Stimulated activated CD8-positive, alpha-beta memory T cell treated with anti-CD3 and anti-CD28 coated beads, Interleukin-15, amount 100 ng/mL, for 1 hour (primary cell): ENCODE measurements around the gene DAGLB.
"Not testable (repeated sequence)": the region's sequence is repeated elsewhere in the genome, so short reads cannot be mapped to it uniquely, and the experiment has no call there.

ENCODE experiments used
- DNase-seq: peaks from one replicate; pipeline ENCODE4 v3.0.0-alpha.2; 2020; ENCODE audit warnings: low read depth

The DAGLB gene

DNA sequence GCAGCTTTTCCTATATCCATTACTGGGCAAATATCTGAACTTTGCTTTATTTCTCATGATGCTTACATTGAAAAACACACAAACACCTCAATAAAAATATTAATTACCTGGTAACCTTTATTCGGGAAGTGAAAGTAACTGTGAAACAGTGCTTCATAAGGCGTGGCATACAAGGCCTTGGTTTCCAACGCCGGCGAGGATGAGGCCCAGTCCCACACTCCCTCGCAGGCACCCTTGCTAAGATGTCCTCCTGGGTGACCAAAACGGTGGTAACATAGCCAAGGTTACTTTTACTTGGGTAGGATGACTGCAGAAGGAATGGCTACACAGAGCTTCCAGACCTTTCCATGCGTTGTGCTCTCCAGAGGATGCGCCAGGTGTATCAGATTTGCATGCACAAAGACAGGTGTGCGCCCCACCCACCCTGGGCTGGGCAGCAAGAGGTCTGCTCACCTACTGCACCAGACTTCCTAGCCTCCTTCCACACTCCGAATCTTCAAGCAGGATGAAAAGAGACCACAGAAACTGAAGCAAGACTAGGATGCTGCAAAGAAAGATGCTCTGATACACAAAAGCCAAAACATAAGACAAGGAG lies 13.3 kb upstream of the DAGLB start:
- DNase-seq = no peak

DNA sequence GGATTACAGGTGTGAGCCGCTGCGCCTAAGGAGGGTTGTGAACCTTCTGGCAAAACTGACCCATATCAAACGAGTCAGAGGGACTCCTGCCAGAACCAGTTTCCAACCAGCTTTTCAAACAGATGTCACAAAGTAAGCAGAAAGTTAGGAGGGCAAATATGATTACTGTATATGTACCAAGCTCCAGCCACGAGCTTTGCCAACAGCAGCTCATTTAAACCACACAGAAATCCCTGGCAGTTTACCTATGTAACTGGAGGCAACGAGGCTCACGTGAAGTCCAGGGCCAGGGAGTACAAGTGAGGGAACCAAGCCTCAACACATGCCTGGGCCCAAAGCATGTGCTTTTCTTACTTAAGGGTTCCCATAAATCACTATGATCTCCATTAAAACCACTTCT lies 12.5 kb upstream of the DAGLB start:
- DNase-seq = no peak

DNA sequence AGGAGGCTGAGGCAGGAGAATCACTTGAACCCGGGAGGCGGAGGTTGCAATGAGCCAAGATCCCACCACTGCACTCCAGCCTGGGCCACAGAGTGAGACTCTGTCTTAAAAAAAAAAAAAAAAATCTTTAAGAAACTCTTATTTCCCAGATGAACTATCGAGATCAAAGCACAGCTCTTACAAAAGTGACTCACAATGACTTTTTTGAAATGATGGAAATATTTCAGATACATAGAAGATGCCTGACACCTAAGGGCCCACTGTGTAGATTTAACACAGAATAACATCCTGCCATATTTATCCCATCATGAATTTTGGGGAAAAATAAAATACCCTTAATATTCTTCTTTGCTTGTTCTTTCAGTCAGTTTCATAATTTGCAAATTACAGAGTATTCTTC lies 10.9 kb upstream of the DAGLB start:
- not testable (repeated sequence) for DNase-seq

DNA sequence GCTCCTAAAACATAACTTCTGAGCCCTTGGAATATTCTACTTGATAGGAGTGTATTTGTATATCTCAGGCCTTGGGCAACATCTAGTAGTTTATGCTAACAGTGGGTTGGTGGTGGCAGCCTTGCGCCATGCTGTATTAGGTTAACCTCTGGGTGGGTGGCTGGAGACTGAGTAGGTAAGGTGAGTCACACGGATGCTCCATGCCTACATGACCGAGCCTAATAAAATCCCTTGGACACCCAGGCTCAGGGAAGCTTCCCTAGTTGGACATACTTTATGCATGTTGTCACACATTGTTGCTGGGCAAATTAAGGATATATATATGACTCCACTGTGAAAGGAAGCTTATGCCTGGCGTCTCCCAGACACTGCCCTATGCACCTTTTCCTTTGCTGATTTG lies 6.0 kb upstream of the DAGLB start:
- DNase-seq = no peak

DNA sequence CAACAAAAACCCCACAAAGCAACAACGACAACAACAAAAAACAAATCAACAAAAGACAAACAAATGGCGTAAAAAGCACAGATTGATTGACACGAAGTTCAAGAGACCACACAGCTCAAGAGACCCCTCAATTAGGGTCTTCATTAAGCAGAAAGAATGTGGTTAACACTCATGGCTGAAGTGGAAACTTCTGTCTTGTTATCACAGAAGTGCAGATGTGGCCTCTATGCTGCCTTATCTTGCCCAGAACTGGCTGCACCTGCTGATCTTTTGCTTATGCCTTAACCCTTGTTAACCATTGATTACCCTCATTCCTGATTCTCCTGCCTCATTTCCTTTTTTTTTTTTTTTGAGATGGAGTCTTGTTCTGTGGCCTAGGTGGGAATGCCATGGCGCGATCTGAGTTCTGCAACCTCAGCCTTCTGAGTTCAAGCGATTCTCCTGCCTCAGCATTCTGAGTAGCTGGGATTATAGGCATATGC lies 3.5 kb upstream of the DAGLB start:
- DNase-seq = no peak

DNA sequence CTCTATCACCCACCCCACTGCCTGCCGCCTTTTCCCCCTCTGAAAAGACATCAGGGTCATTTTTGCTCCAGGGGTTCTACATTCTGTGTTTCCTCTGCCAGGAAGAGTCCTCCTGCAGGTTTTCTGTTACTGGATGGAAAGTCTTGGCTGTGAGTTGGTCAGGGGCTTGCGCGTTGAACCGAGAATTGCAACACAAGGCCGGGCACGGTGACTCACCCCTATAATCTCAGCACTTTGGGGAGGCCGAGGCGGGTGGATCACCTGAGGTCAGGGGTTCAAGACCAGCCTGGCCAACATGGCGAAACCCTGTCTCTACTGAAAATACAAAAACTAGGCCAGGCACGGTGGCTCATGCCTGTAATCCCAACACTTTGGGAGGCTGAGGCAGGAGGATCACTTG lies 2.8 kb upstream of the DAGLB start:
- DNase-seq = not testable (repeated sequence)

DNA sequence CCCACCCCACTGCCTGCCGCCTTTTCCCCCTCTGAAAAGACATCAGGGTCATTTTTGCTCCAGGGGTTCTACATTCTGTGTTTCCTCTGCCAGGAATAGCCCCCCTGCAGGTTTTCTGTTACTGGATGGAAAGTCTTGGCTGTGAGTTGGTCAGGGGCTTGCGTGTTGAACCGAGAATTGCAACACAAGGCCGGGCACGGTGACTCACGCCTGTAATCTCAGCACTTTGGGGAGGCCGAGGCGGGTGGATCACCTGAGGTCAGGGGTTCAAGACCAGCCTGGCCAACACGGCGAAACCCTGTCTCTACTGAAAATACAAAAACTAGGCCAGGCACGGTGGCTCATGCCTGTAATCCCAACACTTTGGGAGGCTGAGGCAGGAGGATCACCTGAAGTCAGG lies 2.1 kb upstream of the DAGLB start:
- not testable (repeated sequence) for DNase-seq

DNA sequence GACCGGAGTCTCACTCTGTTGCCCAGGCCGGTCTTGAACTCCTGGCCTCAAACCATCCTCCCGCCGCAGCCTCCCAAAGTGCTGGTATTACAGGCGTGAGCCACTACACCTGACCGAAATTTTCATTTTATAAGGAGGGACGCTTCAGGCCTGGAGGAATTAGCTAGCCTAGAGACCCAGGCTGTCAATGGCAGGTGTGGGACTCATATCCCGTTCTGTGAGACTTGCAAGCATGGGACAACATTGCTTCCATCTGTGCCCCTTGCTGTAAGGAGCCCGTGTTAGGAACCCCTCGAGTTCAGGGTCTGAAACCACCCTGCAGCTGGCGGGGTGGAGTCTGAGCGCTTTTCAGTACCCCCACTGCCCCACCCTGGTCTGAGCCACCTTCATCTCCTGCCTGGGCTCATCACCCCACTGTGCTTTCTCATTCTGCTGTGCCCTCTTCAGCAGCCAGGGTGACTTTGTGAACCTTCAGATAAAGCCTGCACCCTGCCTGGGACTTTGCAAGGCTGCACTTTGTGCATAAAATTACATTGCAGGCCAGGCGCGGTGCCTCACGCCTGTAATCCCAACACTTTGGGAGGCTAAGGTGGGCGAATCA lies 1.3 kb upstream of the DAGLB start:
- no peak for DNase-seq

DNA sequence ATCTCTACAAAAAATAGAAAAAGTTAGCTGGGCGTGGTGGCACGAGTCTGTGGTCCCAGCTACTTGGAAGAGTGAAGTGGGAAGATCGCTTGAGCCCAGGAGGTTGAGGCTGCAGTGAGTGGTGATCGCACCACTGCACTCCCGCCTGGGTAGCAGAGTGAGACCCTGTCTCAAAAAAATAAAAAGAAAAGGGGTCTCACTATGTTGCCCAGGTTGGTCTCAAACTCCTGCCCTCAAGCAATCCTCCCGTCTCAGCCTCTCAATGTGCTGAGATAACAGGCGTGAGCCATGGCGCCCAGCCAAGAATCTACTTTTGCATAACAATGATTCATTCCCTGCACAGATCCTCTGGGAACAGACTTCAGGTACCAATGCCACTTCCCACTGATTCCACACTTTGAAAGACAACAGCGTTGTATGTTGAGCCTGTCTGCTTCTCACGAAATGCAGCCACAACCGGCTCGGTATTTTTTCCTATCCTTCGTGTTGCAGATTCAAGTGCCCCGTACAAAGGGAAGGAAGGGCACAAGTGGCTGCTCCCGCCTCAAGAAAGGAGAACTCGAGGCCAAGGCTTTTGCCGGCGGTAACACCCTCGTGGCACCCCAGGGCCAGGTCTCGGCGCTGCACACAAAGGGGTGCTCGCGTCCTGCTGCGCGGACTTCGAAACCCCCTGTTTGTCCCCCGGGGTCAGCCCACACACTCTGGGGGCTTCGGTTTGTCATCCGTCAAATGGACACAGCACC lies 745 bp downstream of the DAGLB start:
- peak; percentile 7 for DNase-seq

DNA sequence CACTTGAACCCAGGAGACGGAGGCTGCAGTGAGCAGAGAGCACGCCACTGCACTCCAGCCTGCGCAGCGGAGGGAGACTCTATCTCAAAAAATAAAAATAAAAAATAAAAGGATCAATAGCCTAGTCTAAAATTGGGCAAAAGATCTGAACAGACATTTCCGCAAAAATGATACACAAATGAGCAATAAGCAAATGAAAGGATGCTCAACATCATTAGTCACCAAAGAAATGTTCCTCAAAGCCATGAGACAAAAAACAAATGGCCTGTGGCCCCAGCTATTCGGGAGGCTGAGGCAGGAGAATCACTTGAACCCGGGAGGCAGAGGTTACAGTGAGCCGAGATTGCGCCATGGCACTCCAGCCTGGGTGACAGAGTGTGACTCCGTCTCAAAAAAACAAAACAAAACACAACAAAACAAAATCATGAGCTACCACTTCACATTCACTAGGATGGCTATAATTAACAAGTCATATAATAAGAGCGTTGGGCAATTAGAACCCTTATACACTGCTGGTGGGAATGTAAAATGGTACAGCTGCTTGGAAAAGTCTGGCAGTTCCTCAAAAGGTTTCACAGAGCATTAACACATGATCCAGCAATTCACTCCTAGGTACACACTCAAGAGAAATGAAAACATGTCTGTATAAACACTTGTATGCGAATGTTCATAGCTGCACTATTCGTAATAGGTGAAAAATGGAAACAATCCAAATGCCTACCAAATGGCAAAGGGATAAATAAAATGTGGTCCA lies 3.1 kb downstream of the DAGLB start:
- no peak for DNase-seq

DNA sequence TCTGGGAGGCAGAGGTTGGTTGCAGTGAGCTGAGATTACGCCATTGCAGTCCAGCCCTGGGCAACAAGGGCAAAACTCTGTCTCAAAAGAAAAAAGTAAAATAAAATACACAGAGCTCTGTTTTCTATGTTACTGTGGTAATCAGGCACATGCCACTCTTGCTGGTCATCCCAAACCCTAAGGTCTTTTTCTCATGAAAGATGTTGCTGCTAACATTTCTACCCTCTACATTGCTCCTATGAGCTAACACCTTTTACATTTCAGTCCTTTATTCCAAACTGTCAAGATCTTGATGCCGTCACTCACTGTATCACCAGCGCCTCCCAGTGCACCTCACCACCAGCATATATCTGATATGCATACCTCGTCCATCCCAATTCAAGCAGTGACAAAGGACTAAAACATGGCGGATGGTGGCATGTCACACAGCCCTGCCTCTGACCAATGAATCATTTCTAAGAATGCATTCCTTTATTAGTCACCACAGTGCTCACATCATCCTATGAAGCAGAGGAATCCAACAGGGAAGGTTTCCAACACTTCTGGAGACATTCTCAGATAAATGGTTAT lies 4.3 kb downstream of the DAGLB start:
- no peak for DNase-seq

DNA sequence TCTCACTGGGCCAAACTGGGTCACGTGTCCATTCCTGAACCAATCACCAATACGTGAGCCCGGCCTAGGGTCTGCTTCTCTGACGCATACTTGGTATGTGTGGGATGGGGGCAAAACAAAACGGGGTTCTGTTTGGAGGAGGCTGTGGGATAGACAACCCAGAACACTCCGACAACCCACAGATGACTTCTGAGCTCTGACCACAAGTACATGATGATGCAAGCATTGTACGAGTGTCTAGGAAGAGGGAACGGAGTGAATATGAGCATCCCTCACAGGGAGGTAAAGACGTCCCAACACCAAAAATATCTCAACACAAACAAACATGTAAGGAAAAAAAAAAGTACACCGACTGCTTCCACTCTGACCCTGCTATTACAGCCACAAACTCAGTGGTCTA lies 5.6 kb downstream of the DAGLB start:
- DNase-seq = no peak

DNA sequence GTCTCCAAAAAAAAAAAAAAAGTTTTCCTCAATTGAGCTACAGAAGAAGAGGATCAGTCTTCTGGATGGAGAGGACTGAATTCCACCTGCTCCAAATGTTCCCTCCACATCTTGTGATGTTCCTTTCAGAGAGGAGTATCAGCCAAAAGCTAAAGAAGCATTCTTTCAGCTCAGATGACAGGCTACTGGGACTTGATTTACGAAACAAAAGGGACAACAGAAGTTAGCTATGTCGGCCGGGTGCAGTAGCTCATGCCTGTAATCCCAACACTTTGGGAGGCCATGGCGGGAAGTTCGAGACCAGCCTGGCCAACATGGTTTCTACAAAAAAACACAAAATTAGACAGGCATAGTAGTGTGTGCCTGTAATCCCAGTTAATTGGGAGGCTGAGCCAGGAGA lies 7.4 kb downstream of the DAGLB start:
- no peak for DNase-seq

DNA sequence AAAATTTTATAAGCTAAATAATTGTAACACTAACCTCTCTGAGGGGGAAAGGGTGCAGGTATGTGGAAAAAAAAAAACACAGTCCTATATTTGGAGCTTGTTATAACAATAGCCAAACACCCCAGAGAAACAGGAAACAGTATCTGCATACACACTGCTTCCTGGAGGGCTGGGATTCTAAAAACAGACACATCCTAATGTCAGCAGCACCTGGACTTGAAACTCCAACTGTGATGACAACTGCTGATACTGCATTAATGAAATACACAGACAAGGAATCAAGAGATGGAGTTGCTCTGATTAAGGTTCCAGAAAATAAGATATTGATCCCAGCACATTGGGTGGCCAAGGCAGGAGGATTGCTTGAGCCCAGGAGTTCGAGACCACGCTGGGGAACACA lies 9.3 kb downstream of the DAGLB start:
- DNase-seq = no peak

DNA sequence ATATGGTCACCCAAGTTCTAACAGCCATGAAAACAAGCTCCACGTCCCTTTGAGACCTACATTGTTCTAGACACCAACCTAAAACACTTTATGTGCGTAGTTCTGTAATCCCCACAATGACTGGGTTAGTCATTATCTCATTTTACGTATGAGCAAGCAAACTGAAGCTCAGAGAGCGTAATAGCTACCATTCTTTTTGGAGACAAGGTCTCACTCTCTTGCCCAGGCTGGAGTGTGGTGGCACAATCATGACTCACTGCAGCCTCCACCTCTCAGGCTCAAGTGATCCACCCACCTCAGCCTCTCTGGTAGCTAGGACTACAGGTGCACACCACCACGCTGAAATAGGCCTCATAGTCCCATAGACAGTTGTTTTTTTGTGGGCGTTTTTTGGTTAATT lies 10.5 kb downstream of the DAGLB start:
- DNase-seq = no peak

DNA sequence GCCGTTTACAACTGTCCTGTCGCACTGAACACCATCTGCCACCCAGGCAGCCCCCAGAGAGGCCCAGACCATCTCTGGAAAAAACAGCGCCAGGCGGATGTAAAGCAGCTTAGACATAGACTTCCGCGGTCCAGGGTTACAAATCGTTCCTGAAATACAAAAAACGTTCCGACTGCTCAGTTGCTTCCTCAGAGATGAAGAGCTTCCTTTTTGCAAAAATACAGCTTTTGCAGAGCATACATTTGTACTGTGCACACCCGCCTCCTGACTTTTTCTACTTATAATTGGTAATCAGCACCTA lies 11.4 kb downstream of the DAGLB start:
- DNase-seq = no peak

DNA sequence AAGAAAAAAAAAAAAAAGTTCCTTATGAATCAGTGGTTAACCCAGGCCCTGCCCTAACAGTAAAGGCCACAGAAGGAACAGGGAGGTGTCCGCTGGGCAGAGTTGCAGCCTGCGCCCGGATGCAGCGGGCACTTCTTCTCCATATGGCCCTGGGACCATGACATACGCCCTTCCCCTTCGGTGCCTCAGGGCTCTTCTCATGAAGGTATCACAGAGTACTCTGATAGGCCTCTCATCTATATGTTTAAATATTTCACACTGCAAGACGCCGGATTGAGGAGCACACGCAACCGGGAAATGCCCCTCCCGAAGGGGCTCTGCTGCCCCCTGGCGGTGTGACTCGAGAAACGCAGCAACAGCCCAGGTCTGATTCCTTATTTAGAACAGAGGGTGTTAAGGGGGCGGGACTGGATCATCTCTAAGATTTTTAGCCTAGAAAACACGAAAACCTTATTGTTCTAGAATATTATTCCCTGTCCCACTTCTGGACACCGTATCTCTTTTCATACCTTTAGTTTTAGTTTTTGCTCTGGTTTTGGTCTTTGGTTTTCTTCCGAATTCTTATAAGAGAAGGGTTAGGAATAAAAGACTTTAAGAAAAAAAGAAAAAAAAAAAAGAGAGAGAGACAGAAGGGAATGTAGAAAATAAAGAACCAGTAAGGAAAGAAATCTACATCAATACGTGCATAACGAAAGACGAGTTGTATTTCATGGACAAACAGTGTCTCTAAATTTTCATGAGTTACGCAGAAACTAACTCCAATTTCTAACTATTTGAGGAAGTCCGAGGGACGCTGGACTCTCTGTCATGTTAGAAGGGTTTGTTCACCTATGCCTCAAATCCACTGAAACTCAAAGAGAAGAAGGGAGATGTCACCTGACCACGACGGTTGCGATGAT lies 12.0 kb downstream of the DAGLB start:
- peak; percentile 76 for DNase-seq

DNA sequence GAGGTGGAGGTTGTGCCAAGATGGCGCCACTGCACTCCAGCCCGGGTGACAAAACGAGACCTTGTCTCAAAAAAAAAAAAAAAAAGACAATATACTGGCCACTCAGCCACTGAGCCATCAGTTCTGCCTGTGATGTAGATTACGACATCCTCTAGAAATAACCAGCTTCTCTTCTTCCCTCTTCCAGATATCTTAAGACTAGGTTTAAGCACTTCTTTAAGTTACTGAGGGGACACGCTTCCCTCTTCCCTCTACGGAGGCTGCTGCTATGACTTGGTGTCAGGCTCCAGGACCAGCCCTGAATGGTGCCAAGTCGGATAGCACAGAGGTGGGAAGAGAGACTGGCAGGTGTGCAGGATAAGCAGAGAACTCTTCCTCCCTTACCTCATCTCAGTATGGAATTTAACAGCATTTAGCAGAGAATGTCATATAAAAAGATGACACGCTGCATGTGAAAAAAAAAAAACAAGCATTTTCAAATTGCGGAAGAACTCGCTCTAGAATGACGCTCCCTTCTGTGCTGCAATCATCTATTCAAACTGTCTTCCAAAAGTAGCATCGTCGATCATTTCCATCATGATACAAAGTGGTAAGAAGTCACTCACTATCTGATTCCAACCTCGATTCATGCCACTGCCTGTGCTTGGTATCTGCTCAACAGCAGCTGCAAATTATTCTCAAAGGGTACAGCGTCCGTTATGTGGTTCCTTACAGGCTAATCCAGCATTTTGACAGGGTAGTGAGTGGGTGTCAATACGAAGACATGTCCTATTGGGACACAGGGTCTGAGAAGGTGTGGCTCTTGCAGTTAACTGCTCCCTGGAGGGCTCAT lies 13.8 kb downstream of the DAGLB start:
- DNase-seq = no peak

DNA sequence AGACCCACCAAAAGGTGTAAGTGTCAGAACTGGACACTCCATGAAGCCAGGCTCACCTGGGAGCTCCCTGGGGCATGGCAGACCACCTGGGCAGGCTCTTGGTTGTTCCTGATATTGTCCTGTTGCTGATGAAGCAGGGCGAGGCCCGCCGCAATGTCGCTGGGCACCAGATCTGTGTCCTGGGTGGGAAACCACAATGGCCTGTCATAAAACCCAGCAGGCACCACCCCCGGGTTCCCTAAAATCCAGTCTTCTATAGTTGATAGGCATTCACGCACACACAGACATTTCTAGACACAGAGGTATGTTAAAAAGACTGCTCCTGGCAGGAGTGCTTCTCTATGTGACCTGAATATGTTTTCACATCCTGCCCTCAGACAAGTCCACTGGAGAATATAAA lies 15.0 kb downstream of the DAGLB start:
- DNase-seq = no peak

DNA sequence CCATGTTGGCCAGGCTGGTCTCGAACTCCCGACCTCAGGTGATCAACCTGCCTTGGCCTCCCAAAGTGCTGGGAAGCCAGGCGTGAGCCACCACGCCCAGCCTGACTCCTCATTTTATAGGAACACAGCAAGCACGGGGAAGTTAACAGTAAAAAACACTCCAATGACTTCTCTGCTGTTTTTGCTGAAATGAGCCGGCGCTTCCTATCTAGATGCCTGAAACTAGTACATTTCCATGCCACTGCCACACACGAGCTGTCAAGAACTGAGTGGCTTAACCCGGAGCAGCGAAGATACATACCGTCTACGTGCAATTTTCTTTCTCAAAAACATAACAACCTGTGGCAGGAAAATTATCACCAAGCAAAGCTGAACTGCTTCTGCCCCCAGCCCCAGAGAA lies 16.8 kb downstream of the DAGLB start:
- DNase-seq = no peak
